Loucy (cell line): ENCODE data around the gene ZNF496.
"Not testable (repeated sequence)": the region's sequence is repeated elsewhere in the genome, so short reads cannot be mapped to it uniquely, and the experiment has no call there.

Experiments used
- H2AFZ ChIP-seq: fragments of 200-600 bp; sonication (generic); 2 replicates; pipeline ENCODE4 v1.6.0; 2016; ENCODE audit warnings: antibody characterized with exemption, mild to moderate bottlenecking, low read length, moderate library complexity
- H3F3A ChIP-seq: fragments of 200-600 bp; 2 replicates; pipeline ENCODE4 v1.6.0; 2016; ENCODE audit warnings: antibody characterized with exemption, low read depth, mild to moderate bottlenecking
- H3K27me3 ChIP-seq: fragments of 200-600 bp; sonication (generic); 2 replicates; pipeline ENCODE4 v1.6.1; 2014; ENCODE audit warnings: low read length, mild to moderate bottlenecking; ENCODE audit not compliant: insufficient read depth, poor library complexity, severe bottlenecking
- H3K36me3 ChIP-seq: fragments of 200-600 bp; sonication (generic); 2 replicates; pipeline ENCODE4 v1.6.1; 2016; ENCODE audit warnings: low read length; ENCODE audit not compliant: insufficient read depth
- H3K4me1 ChIP-seq: fragments of 200-600 bp; sonication (generic); 2 replicates; pipeline ENCODE4 v1.5.1; 2014; ENCODE audit warnings: low read length, mild to moderate bottlenecking; ENCODE audit not compliant: insufficient read depth, poor library complexity, severe bottlenecking
- H3K4me2 ChIP-seq: fragments of 200-600 bp; sonication (generic); 2 replicates; pipeline ENCODE4 v1.6.0; 2014; ENCODE audit warnings: antibody characterized with exemption, low read length, low read depth, mild to moderate bottlenecking; ENCODE audit not compliant: poor library complexity, severe bottlenecking
- H3K4me3 ChIP-seq: fragments of 200-600 bp; sonication (generic); 2 replicates; pipeline ENCODE4 v1.5.1; 2014; ENCODE audit warnings: low read length, mild to moderate bottlenecking, mixed read lengths; ENCODE audit not compliant: poor library complexity, severe bottlenecking
- H3K79me2 ChIP-seq: fragments of 200-600 bp; sonication (generic); 2 replicates; pipeline ENCODE4 v1.6.1; 2014; ENCODE audit warnings: low read length; ENCODE audit not compliant: insufficient read depth
- H3K9ac ChIP-seq: fragments of 200-600 bp; sonication (generic); 2 replicates; pipeline ENCODE4 v1.6.0; 2014; ENCODE audit warnings: mild to moderate bottlenecking, low read depth, low read length, moderate library complexity; ENCODE audit not compliant: poor library complexity, severe bottlenecking
- H3K9me2 ChIP-seq: fragments of 200-600 bp; sonication (generic); replicated peaks from 2 replicates; pipeline ENCODE4 v1.6.1; 2016; ENCODE audit warnings: low read depth, low read length, mixed read lengths
- H3K9me3 ChIP-seq: fragments of 200-600 bp; sonication (generic); 2 replicates; pipeline ENCODE4 v1.6.1; 2014; ENCODE audit warnings: mild to moderate bottlenecking, antibody characterized with exemption, low read length, low read depth; ENCODE audit not compliant: insufficient read depth
- H4K20me1 ChIP-seq: fragments of 200-600 bp; sonication (generic); 2 replicates; pipeline ENCODE4 v1.6.0; 2014; ENCODE audit warnings: antibody characterized with exemption, low read length, mild to moderate bottlenecking; ENCODE audit not compliant: insufficient read depth, poor library complexity, severe bottlenecking
- EZH2phosphoT487 ChIP-seq: fragments of 200-600 bp; IDR thresholded peaks from 2 replicates; pipeline ENCODE4 v1.6.1; 2018; ENCODE audit warnings: antibody characterized with exemption, mild to moderate bottlenecking, moderate library complexity, borderline replicate concordance
- TF ChIP-seq, protein P1 (sequence below): fragments of 200-600 bp; sonication (generic); conservative IDR thresholded peaks from 2 replicates; pipeline ENCODE4 v1.5.1; 2014; ENCODE audit warnings: mild to moderate bottlenecking, antibody characterized with exemption, low read length

The ZNF496 gene

DNA sequence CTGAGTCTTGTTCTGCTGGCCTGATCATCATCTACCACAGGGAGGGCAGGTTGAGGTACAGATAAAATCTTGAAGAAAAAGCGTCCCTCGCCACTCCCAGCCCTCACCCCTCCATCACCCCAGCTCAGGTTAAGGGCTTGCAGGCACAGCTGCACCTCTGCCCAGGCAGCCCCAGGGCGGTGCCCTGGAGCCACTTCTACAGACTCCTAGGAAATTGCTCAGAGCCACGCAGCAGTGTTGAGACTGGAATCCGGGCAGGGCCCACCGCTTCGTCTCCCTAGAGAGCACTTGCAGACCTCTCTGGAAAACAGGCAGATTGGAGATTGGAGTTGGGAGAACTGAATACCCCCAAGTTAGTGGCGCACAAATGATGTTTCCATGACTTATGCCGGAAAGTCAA is 40.5 kb downstream of the ZNF496 start:
- Histone ChIP-seq H3K4me3 (no peak overlapping the region), H3K4me2 (no peak overlapping the region), H3K36me3 (no peaks in the 10 kb centered on the region), H3K9me3 (no peaks in the 10 kb centered on the region), H3K27me3 (no peaks in the 10 kb centered on the region), H3F3A (no peaks in the 10 kb centered on the region), H3K9me2 (no peaks in the 10 kb centered on the region), H3K4me1 (no peaks in the 10 kb centered on the region), H3K9ac (no peak overlapping the region), H3K79me2 (no peaks in the 10 kb centered on the region), H4K20me1 (no peaks in the 10 kb centered on the region), H2AFZ (no peak overlapping the region)
- TF ChIP-seq EZH2phosphoT487: no peak
- TF ChIP-seq, protein P1, sequence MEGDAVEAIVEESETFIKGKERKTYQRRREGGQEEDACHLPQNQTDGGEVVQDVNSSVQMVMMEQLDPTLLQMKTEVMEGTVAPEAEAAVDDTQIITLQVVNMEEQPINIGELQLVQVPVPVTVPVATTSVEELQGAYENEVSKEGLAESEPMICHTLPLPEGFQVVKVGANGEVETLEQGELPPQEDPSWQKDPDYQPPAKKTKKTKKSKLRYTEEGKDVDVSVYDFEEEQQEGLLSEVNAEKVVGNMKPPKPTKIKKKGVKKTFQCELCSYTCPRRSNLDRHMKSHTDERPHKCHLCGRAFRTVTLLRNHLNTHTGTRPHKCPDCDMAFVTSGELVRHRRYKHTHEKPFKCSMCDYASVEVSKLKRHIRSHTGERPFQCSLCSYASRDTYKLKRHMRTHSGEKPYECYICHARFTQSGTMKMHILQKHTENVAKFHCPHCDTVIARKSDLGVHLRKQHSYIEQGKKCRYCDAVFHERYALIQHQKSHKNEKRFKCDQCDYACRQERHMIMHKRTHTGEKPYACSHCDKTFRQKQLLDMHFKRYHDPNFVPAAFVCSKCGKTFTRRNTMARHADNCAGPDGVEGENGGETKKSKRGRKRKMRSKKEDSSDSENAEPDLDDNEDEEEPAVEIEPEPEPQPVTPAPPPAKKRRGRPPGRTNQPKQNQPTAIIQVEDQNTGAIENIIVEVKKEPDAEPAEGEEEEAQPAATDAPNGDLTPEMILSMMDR: no peak

DNA sequence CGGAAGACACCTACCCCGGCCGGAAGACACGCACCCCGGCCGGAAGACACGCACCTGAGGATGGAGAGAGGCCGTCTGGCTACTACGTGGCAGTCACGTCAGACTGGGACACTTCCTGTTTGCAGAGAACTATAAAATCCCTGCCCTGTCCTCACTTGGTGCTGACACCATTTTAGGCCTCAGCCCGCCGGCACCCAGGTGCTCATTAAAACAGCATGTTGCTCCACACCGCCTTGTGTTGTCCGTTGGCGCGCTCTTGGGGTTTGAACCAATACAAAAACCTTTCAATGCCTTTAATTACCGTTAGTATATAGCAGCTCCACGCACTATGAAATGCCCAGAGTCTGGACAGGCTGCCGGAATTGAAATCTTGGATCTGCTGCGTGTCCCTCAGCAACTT is 41.1 kb downstream of the ZNF496 start:
- Histone ChIP-seq H3K4me3 (no peak overlapping the region), H3K9me2 (no peaks in the 10 kb centered on the region), H4K20me1 (no peaks in the 10 kb centered on the region), H3K27me3 (no peaks in the 10 kb centered on the region), H3K4me1 (no peaks in the 10 kb centered on the region), H3K4me2 (no peak overlapping the region), H3F3A (no peaks in the 10 kb centered on the region), H2AFZ (no peak overlapping the region), H3K9me3 (no peaks in the 10 kb centered on the region), H3K79me2 (no peaks in the 10 kb centered on the region), H3K36me3 (no peaks in the 10 kb centered on the region), H3K9ac (no peak overlapping the region)
- TF ChIP-seq EZH2phosphoT487: no peak
- TF ChIP-seq, protein P1: no peak

DNA sequence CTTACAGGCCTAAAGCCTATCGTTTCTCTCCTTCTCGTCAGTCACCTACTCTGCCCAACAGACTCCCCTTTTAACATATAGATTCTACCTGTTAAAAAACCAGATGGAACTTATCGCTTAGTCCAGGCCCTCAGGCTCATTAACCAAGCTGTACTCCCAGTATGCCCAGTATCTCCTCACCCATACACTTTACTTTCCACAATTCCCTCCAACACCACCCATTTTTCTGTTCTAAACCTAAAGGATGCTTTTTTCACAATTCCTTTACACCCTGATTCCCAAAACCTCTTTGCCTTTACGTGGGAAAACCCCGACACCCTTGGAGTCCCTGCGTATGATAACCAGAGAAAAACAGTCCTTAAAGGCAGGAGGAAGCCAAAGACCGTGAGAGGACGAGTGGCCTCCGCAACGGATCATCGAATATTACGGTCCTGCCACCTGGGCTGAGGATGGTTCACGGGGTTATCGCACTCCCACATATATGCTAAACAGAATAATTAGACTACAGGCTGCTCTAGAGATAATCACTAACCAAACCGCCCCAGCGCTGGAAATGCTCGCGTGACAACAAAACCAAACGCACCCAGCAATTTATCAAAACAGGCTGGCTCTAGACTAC is 42.3 kb downstream of the ZNF496 start:
- H3K9ac ChIP-seq, H3K4me2 ChIP-seq, H3K9me2 ChIP-seq, H3K4me3 ChIP-seq, H3K79me2 ChIP-seq, H3F3A ChIP-seq, H3K36me3 ChIP-seq, H4K20me1 ChIP-seq, H3K4me1 ChIP-seq, H3K9me3 ChIP-seq, H2AFZ ChIP-seq, H3K27me3 ChIP-seq: not testable (repeated sequence)

DNA sequence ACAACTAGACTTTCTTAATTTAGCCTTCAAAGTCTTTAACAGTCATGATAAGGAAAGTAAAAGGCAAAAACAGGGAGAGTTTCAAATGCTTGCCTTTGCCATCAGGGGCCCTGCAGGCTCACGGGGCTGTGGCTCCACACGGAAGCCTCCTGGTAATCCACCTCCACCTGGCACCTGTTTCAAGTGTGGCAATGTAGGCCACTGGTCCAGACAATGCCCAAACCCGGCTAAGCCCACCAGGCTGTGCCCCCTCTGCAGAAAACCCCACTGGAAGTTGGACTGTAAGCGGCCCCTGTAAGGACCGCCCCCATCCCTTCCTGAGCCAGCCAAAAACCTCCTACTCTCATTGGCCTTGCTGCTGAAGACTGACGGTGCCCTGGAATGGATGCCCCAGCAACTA is 43.3 kb downstream of the ZNF496 start:
- Histone ChIP-seq H4K20me1 (no peaks in the 10 kb centered on the region), H3K79me2 (no peaks in the 10 kb centered on the region), H3K4me1 (no peaks in the 10 kb centered on the region), H3K4me3 (no peak overlapping the region), H3K4me2 (no peak overlapping the region), H3K9ac (no peak overlapping the region), H3K9me3 (no peaks in the 10 kb centered on the region), H2AFZ (no peak overlapping the region), H3K36me3 (no peaks in the 10 kb centered on the region), H3K27me3 (no peaks in the 10 kb centered on the region), H3F3A (no peaks in the 10 kb centered on the region), H3K9me2 (no peaks in the 10 kb centered on the region)
- TF ChIP-seq, protein P1: no peak
- TF ChIP-seq EZH2phosphoT487: no peak
